NCI-H524 (cell line): ENCODE results near the gene EFCAB6.
"Not testable (repeated sequence)": the region's sequence is repeated elsewhere in the genome, so short reads cannot be mapped to it uniquely, and the experiment has no call there.

Experiments
- DNase-seq, 2 experiments: peaks; one replicate each; lab custom pipeline; 2025; lab: John Stamatoyannopoulos, UW

EFCAB6 gene

DNA sequence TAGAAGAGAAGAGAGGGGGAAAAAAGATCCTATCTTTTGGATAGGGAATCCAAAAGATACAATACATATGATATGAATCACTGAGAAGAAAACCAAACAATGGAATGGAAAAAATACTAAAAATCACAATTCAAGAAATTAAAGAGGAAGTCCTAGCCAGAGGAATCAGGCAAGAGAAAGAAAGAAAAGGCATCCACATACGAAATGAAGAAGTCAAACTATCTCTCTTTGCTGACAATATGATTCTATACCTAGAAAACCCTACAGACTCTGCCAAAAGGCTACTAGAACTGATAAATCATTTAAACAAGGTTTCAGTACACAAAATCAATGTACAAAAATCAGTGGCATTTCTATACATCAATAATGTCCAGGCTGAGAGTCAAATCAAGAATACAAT, 91.4 kb downstream of the EFCAB6 start:
- no peak for DNase-seq

DNA sequence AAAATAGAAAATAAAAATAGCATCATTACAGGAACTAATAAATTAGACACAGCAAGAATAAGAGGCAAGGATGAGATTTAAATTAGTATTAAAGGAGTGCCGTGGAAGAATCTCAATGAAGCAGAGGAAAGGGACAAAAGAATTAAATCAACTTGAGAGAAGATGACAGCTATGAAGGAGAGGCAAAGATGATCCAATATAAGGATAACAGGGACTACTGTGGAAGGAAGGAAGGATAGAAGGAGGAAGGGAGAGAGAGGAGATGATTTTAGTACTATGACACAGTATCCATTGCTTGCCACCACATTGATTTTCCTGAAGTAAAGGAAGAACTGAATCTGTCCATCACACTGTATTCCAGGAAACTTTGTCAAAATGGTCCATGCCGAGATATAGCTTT, 98.0 kb downstream of the EFCAB6 start:
- no peak for DNase-seq

DNA sequence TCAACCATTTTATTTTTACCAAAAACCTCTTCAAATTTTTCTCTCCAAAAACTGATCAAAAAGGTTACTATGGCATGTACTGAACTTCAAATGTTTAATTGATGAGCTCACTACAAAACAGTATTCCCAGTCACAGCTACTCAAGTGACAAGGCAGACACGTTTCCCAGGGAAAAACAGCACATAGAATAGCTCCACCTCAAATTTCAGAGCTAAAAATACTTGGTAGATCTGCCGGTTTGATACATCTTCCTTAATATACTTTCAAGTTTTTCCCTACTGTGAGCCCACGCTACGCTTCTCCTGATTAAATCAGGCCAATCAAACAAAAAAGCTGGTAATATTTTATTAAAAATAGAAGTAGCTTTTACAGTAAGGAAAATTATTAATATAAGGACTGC, 100.4 kb downstream of the EFCAB6 start:
- DNase-seq = no peak

DNA sequence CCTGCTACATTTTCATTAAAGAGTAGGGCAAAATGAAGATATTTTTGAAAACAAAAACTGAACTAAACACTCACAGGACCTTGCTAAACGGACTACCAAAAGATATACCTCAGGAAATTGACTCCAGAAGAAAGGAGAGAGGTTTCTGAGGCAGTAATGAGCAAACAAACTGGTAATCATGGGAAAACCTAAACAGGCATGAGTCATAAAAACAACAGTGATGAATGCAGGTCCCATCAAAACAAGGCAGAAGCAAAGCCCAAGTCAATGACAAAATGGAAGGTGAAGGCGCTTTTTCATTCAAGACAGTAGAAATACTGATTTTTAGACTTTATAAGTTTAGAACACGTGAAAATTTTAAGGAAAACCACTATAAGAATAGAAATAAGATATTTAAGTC, 104.5 kb downstream of the EFCAB6 start:
- DNase-seq = no peak

DNA sequence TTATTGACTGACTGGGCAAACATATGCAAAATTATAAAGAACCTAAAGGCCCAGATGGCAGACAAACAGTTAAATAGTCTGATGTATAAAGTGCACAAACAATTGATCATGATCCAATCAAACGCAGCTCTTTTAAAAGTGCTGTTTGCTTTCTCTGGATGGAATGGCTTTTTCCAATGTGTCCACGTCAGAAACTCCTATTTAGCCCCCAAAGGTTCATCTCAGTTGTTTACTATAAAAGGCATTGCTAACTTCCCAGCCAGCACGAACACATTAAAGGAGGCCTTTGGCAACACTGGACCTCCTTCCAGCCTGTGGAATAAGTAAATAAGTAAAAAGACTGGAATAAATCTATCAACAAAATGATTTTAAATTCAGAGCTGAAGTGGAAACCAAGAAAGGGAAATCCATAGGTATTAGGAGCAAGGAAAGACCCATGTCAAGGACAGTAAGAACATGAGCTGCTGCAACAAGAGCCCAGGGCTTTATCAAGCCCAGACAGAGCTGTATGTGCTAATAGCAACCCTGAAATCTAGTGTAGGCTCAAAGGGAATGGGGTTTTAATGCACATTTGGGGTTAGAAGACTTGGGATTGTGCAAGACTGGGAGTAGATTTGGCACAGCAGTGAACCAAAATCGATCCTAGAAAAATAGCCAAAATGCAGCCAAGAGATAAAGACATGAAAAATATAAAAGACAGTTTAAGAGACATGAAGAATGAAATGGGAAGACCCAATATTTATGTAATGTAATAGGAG, 105.4 kb downstream of the EFCAB6 start:
- no peak for DNase-seq

DNA sequence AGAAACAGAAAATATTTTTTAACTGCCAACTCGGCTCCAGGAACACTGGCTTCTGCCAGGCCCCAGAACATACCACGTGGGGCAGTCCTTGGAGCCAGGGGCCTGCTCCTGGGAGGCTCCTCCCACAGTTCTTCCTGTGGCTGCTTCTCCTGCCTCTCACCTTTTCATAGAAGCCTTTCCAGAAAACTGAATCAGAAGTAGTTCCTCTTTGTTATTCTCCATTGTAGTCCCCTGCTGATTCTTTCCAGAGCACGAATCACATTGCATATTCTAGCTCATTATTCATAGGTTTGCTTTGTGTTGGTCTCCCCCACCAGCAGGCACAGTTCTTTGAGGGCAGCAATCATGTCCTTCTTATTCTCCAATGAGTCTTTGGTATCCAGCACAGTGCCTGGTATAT, 106.0 kb downstream of the EFCAB6 start:
- DNase-seq = no peak

DNA sequence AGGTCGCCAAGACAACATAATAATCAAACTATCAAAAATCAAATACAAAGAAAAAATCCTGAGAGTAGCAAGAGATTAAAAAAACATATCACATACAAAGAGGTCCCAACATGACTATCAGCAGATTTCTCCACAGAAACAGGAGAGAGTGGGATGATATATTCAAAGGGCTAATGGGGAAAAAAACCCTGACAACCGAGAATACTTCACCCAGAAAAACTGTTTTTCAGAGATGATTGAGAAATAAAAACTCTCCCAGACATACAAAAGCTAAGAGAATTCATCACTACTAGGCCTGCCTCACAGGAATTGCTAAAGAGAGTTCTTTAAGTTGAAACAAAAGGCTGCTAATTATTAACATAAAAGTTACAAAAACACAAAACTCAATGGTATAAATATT, 108.1 kb downstream of the EFCAB6 start:
- no peak for DNase-seq

DNA sequence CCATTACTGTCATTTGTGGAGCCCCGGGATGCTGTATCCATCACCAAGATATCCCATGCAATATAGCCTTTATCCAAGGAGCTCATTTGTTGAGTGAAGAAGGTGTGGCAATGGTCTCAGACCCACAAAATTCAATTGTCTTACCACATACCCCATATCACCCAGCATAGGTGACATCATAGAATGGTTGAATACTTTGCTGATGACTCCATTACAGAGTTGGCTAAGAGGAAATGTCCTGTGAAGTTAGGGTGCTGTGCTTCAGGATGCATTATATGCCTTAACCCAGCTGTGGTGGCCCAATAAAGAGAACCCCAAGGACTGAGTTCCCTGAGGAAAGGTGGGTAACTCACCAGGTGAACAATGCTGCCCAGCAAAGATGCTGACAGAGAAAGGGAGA, 113.7 kb downstream of the EFCAB6 start:
- DNase-seq = no peak

DNA sequence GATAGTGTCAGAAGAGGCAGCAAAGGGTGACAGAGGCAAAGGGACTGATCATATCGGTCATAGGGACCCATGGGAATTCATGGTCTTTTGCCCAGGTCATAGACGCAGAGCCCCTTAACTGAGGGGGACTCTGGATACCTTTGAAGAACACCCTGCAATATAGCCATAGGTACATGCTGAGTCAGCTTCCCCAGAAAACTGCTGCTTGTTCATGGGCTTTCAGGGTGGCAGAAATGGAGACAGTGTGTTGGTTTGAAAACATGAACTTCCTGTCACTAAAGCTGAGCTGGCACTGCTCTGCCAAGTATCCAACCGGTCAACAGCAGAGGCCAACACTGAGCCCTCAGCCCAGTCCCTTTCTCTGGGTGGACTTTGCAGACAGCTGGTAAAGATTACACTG, 114.2 kb downstream of the EFCAB6 start:
- DNase-seq = no peak

DNA sequence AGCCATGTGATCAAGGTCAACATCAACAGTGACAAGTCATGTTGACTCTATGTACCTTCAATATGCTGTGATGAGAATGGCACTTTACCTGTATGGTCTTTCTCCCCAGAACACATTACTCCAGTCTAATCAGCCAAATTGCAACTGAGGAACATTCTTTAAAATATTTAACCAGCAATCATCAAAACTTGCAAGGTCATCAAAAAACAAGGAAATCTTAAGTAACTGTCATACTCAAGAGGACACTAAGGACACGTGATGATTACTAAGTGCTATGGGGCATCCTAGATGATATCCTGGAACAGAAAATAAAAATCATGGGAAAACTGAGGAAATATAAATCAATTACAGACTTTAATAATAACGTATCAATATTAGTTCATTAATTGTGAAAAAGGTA, 118.9 kb downstream of the EFCAB6 start:
- DNase-seq = no peak

DNA sequence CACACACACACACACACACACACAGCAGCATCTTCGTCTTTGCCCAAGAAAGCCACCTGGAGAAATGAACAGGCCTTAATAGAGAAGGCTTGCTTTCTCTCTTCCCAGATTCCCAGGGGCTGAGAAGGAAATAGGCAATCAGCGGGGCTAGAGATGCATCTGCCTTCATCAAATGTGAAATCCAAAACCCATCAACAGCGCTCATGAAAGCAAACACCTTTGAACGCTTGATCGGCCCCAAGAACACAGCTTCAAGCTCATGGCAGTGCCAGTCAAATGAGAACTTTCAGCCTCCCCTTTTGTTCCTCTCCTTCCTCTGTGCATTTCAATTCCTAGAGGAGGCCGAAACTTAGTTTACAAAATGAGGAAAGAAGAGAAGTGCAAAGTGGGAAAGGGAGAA, 122.7 kb downstream of the EFCAB6 start:
- peak in 1 of 2 experiments; percentile 14 for DNase-seq

DNA sequence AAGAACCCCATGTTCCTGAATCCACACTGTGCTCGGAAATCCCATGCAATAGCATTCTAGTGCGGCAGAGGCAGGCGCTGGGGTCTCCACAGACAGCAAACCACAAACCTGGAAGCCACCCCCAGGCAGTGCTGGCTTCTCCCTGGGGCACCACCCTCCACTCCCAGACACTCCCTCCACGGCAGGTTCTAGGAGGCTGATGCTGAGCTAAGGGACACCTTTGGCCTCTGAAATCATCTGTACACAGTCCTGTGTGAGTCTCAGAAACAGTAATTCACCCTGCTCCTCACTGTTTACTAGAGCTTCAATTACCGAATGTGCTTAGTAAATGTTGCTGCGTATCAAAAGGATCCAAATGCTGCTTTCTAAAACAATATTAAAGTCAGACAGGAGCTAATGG, 129.3 kb downstream of the EFCAB6 start:
- no peak for DNase-seq

DNA sequence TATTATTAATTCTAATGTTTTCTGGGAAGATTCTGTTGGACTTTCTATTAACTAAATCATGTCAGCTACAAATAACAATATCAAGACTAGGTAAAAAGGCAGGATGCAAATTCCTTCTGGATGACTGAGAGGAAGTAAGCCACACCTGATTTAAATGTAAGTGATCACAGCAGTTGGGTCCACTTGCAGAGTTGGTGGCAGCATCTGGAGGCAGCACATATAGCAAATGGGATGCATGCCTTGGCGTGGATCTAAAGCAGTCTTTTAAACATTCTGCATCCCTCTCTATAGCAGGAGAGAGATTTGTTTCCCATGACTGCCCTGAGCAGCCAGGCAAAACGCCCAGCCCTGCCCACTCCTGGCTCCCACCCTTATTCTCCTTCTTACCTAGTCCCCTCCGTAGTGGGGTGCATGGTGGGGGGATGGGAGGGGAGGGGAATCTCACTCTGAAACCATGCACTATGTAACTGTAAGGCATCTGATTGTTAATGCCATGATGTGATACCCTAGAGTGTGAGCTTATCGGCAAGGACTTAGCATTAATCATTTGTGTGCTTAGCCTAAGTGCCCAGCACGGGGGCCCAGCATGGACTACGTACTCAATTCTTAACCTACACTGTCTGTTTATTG, 130.3 kb downstream of the EFCAB6 start:
- DNase-seq = no peak

DNA sequence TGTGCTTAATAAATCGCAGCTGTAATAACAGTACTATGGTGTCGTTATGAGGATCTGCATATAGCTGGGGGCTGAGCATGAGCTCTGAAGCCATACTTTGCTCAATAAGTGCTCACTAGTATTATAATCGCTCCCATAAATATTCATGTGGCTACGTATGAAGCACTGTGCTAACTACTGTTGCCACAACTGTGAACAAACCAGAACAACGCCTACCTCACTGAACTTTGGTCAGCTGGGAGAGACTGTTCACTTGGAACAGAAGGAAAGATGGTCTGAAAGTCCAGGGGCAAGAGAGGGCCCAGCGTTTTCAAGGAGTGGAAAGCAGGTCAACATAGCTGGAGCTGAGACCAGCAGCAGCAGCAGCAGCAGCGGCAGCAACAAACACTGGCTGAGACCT, 141.6 kb downstream of the EFCAB6 start:
- no peak for DNase-seq

DNA sequence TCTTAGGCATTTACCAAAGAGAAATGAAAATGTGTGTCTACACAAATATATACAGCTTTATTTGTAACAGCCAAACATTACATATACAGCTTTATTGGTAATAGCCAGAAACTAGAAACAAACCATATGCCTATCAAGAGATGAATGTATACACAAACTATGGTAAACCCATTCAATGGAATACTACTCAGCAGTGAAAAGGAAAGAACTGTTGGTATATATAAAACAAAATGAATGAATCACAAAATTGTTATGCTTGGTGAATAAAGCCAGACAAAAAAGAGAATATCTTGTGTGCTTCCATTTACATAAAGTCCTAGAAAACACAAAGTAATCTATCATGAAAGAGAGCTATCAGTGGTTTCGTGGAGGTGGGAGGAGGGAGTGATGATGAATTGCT, 142.9 kb downstream of the EFCAB6 start:
- DNase-seq = no peak

DNA sequence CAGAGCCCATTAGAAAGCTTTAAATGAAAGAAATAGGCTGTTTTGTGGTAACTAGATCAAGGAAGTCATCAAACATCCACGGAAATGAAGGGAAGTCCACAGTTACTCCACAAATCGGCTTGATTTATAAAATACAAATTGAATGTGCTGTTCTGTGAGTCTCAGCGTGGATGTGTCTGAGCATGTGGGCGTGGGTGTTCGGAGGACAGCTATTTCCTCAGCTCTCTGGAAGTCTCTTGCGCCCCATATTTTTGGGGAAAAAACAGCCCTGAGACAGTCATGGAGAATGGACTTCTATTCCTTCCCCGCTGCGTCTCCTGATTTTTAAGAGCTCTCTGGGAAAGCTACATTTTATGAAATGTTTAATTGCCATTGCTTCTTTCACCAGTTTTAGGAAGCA, 144.4 kb downstream of the EFCAB6 start:
- no peak for DNase-seq

DNA sequence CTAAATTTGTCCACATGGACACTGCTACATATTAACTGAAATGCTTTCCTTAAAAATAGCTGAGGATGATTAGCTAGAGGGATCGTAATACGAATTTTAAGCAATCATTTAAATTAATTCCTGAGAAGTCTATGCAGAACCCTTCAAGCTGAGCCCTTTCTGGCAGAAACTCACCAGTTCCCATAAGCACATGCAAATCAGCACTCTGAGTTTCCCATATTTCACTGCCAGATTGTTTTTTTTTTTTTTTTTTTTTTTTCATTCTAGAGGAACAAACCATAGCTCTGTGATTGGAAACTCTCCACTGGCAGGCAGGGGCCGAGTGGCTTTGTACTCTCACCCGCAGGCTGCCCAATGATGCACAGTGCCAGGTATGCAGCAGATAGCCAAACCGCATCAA, 145.6 kb downstream of the EFCAB6 start:
- no peak for DNase-seq

DNA sequence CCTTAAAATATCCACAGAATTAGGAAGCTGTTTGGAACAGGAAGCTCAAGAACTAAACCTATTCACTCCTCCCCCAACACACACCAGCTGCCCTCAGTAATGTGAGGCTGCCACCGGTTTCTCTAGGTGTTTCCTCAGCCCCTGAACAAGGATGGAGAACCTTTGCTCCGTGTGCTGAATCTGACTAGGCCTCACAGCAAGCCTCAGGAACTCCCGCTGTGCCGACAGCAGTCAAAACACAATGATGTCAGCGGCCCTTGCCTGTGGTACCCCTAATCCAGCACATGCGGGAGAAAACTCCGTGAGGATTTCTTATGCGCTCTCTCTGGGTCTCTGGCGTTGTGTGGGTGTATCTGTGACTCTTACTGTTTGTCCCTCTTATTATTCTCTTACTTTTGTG, 153.3 kb downstream of the EFCAB6 start:
- DNase-seq = no peak

DNA sequence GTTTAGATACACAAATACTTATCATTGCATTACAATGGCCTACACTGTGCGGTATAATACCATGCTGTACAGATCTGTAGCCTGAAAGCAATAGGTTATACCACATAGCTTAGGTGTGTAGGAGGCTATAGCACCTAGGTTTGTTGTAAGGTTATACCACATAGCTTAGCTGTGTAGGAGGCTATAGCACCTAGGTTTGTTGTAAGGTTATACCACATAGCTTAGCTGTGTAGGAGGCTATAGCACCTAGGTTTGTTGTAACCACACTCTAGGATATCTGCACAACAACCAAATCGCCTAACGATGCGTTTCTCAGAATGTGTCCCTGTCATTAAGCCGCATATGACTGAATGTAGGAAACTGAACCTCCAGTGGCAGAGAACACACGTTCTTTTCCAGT, 155.5 kb downstream of the EFCAB6 start:
- not testable (repeated sequence) for DNase-seq

DNA sequence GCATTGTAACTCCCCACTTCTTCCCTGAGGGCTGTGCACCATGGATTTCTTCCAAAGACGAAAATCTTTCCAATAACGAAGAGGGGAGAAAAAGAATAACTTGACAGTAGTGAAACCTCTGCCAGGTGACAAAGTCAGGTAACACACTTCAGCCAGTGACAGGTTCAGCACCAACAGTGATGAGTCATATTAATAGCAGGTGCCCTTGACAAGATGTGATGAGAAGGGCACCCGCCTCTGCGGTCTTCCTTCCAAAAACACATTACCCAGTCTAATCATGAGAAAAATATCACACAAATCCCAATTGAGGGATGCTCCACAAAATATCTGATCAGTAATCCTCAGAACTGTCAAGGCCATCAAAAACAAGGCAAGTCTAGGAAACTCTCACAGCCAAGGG, 157.8 kb downstream of the EFCAB6 start:
- no peak for DNase-seq

DNA sequence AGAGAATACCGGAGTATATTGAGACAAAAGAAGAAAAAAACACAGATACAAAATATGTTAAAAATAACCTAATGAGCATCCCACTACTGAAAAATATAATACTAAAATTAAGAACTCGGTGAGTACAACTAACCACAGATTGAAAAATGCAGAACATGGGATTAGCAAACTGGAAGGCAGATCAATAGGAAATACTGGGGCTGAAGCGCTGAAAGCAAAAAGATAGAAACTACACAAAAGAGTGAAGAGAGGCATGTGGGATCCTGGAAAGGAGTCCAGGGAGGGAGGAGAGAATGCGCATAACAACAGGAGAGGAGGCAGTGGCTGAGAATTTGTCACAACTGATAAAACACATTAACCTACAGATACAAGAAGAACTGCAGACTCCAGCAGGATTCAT, 159.3 kb downstream of the EFCAB6 start:
- DNase-seq = no peak

DNA sequence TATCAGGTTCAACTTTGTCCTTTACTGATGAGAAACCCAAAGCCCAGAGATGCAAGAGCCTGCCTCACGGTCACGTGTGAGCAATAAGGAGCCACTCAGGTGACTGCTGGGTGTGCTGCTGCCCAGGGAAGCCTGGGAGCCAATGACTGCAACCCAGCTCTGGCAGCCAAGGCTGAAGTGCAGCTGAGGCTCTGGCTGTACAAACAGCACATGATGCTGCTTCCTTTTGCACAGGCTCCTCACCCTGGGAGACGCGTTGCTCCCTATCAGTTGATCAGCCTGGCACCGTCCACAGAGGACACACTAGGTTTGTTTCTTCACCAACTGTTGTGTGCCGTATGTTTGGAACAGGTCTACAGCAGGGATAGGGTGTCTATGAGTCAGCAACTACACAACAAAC, 168.7 kb downstream of the EFCAB6 start:
- no peak for DNase-seq

DNA sequence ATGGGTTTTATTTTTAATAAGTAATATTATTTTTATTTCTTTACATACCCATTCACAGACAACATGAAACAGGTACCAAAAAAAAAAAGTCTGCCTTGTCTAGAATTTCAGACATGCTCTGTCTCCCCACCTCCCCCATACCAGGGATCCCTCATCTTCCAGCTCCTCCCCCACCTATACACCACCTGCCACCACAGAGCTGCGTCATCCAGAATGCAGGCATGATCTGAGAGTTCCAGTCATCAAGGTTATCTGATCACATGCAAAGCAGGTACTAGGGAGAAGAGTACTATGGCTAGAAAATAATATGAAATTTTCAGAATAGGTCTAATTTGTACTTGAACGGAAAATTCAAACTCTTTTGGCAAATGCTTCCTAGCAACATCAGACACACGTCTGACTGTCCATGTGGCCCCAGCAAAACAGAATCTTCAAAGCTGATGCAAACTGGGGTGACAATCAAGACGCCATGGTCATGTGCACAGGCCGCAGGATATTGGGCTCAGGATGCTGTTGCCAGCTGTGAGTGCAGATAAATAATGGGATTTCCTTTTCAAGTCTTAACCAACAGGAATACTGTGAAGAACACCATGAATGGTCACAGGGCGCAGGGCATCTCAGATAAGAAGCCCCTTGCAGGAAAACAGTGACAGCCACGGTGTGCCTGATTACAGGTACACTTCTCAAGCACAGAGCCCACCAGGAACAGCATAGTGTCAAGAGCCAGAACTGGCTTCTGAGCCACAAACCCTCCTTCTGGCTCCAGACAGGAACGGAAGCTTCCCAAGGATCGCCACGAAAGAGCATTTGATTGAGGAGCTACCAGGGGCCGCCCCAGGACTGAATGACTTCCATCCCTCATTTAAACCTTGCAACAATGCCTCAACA, 169.5 kb downstream of the EFCAB6 start:
- no peak for DNase-seq
